GM21717 (cell line): Measurements from ENCODE around the gene VPS51.

Experiments
- ATAC-seq: cut with Tn5 transposase; IDR thresholded peaks from one replicate; pipeline ENCODE4 v1.9.1; 2021; ENCODE audit warnings: mild to moderate bottlenecking, moderate library complexity; ENCODE audit not compliant: unreplicated experiment

Gene VPS51

GRCh38 chr11:65071907-65072630 is 23.9 kb upstream of the VPS51 start:
- ATAC-seq, result no peak

DNA sequence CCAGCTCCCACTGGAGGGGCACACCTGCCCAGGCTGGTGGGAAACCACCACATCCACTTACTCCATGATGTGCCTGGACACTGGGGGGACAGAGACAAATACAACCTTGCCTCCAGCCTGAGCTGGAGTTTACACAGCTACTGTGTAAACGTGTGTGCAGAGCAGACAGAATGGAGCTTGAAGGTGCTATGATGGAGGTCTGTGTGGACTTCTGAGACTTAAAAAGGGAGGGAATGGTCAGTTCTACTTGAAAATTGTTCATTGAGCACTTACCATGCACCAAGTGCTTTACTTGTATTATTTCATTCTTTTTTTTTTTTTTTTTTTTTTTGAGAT is 23.4 kb upstream of the VPS51 start:
- ATAC-seq, result no peak

GRCh38 chr11:65077451-65077850 is 18.6 kb upstream of the VPS51 start:
- ATAC-seq, result no peak

DNA sequence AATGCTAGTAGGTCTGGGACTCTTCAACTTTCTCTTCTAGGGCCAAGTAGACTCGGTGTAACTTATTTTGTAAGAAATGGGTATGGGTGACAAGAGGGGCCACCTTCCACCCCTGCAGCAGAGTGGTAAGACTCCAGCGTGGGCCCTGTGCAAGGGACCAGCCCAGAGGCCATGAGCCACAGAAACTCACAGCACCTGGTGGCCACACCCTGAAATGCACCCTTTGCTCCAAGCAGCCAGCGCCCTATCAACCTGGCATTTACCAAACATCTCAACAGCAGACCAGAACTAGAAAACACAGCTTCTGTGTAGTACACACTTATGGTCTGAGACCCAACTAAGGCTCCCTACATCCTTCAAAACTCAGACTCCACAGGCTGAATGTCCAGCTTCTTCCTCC is 17.9 kb upstream of the VPS51 start:
- ATAC-seq, result no peak

GRCh38 chr11:65078786-65079342 is 17.1 kb upstream of the VPS51 start:
- ATAC-seq, result no peak

GRCh38 chr11:65083134-65083833 is 12.7 kb upstream of the VPS51 start:
- ATAC-seq, result peak; percentile 22

DNA sequence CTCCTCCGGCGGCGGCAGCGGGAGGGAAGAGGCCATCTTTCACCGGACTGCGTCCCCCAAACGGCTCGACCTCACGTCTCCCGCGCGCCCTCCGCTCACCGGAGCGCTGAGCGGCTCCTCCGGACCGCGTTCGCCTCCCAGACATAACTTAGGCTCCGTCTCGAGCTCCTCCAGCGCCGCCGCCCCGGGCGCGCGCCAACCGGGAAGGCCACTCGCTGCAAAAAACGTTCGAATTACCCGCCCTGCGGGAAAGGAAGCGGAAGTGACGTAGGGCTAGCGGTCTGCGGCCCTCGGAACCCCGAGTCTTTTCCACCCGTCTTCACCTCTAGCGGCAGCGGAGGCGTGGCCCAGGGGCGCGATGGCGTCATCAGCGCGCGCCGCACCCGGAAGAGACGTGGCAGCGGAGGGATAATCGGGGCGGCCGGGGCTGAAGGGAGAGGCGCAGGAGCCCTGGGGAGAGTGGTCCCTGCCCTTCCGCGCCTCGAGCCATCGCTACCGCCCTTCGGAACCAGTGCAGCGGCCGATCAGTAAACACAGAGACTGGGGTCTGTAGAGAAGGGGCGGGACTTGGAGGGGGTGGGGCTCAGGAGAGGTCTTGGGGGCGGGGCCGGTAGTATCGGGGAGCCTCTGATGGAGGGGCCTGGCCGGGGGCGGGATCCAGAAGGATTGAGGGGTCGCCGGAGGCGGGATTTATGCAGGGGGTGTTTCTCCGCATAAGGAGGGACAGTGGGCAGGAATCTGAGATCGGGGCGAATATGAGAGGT is 12.0 kb upstream of the VPS51 start, which contains the start of the genes CDCA5 and ZFPL1:
Gene CDCA5, minus strand, starts transcription at position 207 of the 764 bp plus-strand sequence. Its CDS starts 62 bp downstream, at position 145.
Gene ZFPL1, plus strand, starts transcription at position 389 of the 764 bp plus-strand sequence. CDS start 477 bp downstream, outside the sequence.
- peak; percentile 48 for ATAC-seq

DNA sequence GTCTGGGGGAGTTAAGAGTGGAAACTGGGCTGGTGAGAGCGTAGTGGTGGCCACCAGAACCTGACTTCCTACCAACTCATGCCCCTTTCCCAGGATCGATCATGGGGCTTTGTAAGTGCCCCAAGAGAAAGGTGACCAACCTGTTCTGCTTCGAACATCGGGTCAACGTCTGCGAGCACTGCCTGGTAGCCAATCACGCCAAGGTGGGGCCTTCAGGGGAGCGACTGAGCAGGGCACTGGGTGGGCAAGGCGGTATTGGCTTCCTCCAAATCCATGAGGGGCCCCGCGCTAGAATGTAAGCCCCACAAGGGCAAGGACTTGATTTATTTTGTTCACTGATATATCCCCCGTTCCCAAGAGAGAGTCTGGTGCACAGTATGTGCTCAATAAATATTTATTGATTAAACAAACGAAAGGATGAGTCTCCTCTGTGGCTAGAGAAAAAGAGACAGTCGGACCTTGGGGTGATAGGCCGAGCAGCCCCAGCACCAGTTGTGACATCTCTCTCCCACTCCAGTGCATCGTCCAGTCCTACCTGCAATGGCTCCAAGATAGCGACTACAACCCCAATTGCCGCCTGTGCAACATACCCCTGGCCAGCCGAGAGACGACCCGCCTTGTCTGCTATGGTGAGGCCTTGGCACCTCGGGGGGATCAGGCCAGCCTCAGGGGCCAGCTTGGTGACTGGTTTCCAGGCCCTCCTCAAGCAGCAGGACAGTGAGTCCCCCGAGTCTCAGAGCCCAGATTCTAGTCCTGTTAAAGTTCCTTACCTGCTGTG is 11.2 kb upstream of the VPS51 start:
- peak; percentile 8 for ATAC-seq

DNA sequence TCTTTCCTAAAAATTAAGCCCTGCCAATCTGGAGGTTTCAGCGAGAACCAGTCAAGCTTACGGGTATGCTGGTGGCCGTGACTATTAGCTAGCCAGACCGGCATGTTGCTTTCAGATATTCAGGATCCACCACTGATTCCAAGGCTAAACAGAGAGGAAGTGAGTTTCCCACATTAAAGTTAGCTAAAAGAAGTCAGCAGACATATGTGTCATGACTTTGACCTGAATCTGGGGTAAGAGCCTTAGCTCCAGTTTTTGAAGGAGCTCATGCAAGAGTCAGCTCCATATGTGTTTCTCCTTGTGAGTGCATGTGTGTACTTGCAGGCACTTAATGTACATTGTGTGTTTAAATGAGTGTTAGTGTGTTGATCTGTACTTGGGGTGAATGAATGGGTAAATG is 10.6 kb upstream of the VPS51 start:
- no peak for ATAC-seq

DNA sequence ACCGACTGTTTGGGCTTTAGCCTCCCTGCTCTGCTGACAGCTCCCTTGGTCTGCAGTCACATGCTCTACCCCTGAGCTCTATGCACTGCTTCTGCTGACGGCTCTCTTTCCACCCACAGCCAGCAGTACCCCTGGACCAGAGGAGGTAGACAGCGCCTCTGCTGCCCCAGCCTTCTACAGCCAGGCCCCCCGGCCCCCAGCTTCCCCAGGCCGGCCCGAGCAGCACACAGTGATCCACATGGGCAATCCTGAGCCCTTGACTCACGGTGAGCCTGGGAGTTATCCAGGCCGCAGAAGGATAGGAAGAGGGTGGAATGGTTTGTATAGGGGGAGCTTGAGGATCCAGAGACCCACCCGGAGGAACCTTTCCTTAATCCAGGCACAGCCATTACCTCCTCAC is 9.2 kb upstream of the VPS51 start:
- ATAC-seq, result no peak

- no peak for ATAC-seq
Observed at GRCh38 chr11:65087216-65087615, 8.8 kb upstream of the VPS51 start.

DNA sequence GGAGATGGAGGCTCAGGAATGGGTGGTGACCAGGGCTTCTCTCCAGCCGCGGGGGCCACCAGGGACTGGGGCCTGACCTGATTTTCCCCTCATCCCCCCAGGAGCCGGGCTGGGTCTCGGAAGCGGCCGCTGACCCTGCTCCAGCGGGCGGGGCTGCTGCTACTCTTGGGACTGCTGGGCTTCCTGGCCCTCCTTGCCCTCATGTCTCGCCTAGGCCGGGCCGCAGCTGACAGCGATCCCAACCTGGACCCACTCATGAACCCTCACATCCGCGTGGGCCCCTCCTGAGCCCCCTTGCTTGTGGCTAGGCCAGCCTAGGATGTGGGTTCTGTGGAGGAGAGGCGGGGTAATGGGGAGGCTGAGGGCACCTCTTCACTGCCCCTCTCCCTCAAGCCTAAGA is 8.2 kb upstream of the VPS51 start:
- ATAC-seq, result no peak

DNA sequence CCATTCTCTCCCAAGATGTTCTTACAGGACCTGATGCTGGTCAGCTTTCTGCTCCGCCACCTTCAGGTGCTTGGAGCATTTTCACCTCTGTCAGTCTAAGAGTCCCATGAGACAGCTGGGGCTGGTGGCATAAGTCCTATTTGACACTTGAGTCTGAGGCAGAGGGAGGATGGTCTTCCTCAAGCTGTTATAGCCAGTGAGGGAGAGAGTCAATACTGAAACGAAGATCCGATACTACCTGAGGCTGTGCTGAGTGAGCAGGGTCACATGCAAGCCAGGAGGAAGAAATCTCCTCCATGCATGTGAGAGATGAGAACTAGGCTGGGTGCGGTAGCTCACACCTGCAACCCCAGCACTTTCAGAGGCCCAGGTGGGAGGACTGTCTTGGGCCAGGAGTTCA is 6.4 kb upstream of the VPS51 start:
- ATAC-seq, result no peak

DNA sequence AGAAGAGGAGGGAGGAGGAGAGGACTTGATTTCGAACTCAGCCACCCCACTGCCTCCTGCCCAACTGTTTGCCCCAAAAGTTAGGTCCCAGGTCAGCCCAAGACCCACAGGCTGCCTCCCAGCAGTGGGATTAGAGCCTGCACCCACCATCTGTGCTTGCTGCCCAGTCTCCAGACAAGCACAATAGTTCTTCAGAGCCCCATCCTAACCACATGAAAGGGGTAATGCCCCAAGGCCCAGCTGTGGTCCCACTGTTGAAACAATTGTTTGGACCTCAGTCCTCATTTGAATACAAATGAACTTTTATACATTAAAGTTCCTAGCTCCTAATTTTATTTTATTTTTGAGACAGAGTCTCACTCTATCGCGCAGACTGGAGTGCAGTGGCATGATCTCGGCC is 5.4 kb upstream of the VPS51 start:
- no peak for ATAC-seq

DNA sequence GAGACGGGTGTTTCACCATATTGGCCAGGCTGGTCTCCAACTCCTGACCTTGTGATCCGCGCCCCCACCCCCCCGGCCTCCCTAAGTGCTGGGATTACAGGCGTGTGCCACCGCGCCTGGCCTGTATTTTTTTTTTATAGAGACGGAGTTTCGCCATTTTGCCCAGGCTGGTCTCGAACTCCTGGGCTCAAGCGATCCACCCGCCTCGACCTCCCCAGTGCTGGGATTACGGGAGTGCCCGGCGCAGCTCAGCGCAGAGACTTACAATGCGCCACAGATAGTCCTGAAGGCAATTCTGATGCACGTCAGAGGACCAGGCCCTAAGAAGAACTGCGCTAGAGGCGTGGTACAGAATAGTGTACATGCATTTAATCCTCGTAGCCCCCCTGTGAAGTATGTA is 587 bp upstream of the VPS51 start:
- ATAC-seq, result no peak

GRCh38 chr11:65096926-65097325 is 912 bp downstream of the VPS51 start:
- no peak for ATAC-seq

DNA sequence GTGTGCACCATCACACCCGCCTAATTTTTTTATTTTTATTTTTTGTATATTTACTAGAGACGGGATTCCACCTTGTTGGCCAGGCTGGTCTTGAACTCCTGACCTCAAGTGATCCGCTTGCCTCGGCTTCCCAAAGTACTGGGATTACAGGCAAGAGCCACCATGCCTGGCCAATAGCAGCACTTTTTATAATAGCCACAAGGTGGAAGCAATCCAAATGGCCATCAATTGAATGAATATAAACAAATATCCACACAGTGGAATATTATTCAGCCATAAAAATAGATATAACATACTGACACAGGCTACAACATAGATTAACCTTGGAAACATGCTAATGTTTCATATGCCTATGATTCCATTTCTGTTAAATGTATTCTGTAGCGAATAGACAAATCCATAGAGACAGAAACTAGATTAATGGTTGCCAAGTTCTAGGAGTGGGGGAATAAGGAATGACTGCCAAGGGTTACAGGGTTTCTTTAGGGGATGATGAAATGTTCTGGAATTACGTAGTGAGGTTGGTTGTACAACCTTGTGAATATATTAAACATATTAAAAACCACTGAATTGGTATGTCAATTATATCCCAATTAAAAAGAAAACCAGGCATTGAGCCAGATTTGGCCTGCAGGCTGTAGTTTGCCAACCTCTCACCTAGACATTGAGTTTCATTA is 4.8 kb downstream of the VPS51 start:
- no peak for ATAC-seq

GRCh38 chr11:65102142-65103095 is 6.4 kb downstream of the VPS51 start:
- ATAC-seq, result no peak

DNA sequence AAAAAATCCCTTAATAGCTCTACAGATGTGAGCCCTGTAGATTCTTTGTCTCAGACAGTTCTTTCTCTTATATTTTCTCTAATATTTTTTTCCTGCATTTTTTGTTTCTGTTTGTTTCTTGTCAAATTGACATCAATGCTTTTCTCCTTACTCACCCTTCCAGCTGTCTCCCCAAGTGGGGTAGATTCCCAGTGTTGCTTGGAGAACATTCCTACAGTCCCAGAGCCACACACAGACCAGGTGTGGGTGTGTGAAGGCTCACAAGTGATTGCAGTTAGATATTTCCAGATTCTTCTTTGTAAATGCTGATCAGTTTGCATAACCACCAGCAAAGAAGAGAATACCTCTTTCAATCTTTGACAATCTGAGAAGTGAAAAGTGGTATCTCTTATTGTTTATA is 7.5 kb downstream of the VPS51 start:
- no peak for ATAC-seq
